HEK293 (cell line): ENCODE results near the gene ANO9.
A peak's percentile ranks its signal among the peaks of the same experiment; 100 is the strongest.

Experiments
- KLF7 ChIP-seq: fragments of 450-650 bp; formaldehyde crosslinking; IDR thresholded peaks from 2 replicates; pipeline ENCODE4 v1.5.1; 2016; ENCODE audit warnings: missing biosample characterization, missing genetic modification characterization, borderline replicate concordance
- KLF9 ChIP-seq: fragments of 450-650 bp; formaldehyde crosslinking; IDR thresholded peaks from 2 replicates; pipeline ENCODE4 v1.5.1; 2016; ENCODE audit warnings: missing biosample characterization, missing genetic modification characterization, low read depth
- PRDM1 ChIP-seq: fragments of 450-650 bp; formaldehyde crosslinking; IDR thresholded peaks from 2 replicates; pipeline ENCODE4; 2016; ENCODE audit warnings: missing biosample characterization, missing genetic modification characterization
- SP3 ChIP-seq: fragments of 450-650 bp; formaldehyde crosslinking; IDR thresholded peaks from 2 replicates; pipeline ENCODE4 v1.5.1; 2016; ENCODE audit warnings: missing biosample characterization, missing genetic modification characterization
- ZBTB1 ChIP-seq: fragments of 450-650 bp; formaldehyde crosslinking; IDR thresholded peaks from 2 replicates; pipeline ENCODE4 v1.5.1; 2016; ENCODE audit warnings: missing biosample characterization, missing genetic modification characterization
- ZBTB21 ChIP-seq: fragments of 450-650 bp; formaldehyde crosslinking; IDR thresholded peaks from 2 replicates; pipeline ENCODE4 v1.5.1; 2017; ENCODE audit warnings: missing biosample characterization, missing genetic modification characterization
- ZEB2 ChIP-seq: fragments of 450-650 bp; formaldehyde crosslinking; IDR thresholded peaks from 2 replicates; pipeline ENCODE4 v1.5.1; 2016; ENCODE audit warnings: missing biosample characterization, missing genetic modification characterization
- ZIC2 ChIP-seq: fragments of 450-650 bp; formaldehyde crosslinking; IDR thresholded peaks from 2 replicates; pipeline ENCODE4 v1.5.1; 2016; ENCODE audit warnings: missing biosample characterization, missing genetic modification characterization
- ZNF112 ChIP-seq: fragments of 450-650 bp; formaldehyde crosslinking; IDR thresholded peaks from 2 replicates; pipeline ENCODE4 v1.5.0; 2017; ENCODE audit warnings: missing biosample characterization, missing genetic modification characterization
- ZNF202 ChIP-seq: fragments of 450-650 bp; formaldehyde crosslinking; IDR thresholded peaks from 2 replicates; pipeline ENCODE4 v1.5.1; 2016; ENCODE audit warnings: missing biosample characterization, missing genetic modification characterization, borderline replicate concordance
- ZNF223 ChIP-seq: fragments of 450-650 bp; formaldehyde crosslinking; IDR thresholded peaks from 2 replicates; pipeline ENCODE4 v1.5.1; 2016; ENCODE audit warnings: missing biosample characterization, missing genetic modification characterization
- ZNF335 ChIP-seq: fragments of 450-650 bp; formaldehyde crosslinking; conservative IDR thresholded peaks from 2 replicates; pipeline ENCODE4 v1.5.1; 2016; ENCODE audit warnings: missing biosample characterization, missing genetic modification characterization
- ZNF341 ChIP-seq: fragments of 450-650 bp; formaldehyde crosslinking; IDR thresholded peaks from 2 replicates; pipeline ENCODE4; 2016; ENCODE audit warnings: low read depth, missing biosample characterization, missing genetic modification characterization
- ZNF391 ChIP-seq: fragments of 450-650 bp; formaldehyde crosslinking; IDR thresholded peaks from 2 replicates; pipeline ENCODE4 v1.5.1; 2016; ENCODE audit warnings: low read depth, missing biosample characterization, missing genetic modification characterization, borderline replicate concordance
- ZNF398 ChIP-seq: fragments of 450-650 bp; formaldehyde crosslinking; IDR thresholded peaks from 2 replicates; pipeline ENCODE4 v1.5.1; 2017; ENCODE audit warnings: missing biosample characterization, missing genetic modification characterization
- ZNF404 ChIP-seq: fragments of 450-650 bp; formaldehyde crosslinking; IDR thresholded peaks from 2 replicates; pipeline ENCODE4 v1.5.1; 2017; ENCODE audit warnings: missing biosample characterization, missing genetic modification characterization
- ZNF473 ChIP-seq: fragments of 450-650 bp; formaldehyde crosslinking; IDR thresholded peaks from 2 replicates; pipeline ENCODE4 v1.5.1; 2017; ENCODE audit warnings: missing biosample characterization, missing genetic modification characterization
- ZNF488 ChIP-seq: fragments of 450-650 bp; formaldehyde crosslinking; IDR thresholded peaks from 2 replicates; pipeline ENCODE4 v1.5.1; 2016; ENCODE audit warnings: missing biosample characterization, missing genetic modification characterization
- ZNF501 ChIP-seq: fragments of 450-650 bp; formaldehyde crosslinking; IDR thresholded peaks from 2 replicates; pipeline ENCODE4 v1.5.1; 2016; ENCODE audit warnings: missing biosample characterization, missing genetic modification characterization
- ZNF510 ChIP-seq: fragments of 450-650 bp; formaldehyde crosslinking; IDR thresholded peaks from 2 replicates; pipeline ENCODE4 v1.5.1; 2018; ENCODE audit warnings: mild to moderate bottlenecking, missing genetic modification characterization, missing biosample characterization; ENCODE audit not compliant: insufficient replicate concordance
- ZNF514 ChIP-seq: fragments of 450-650 bp; formaldehyde crosslinking; IDR thresholded peaks from 2 replicates; pipeline ENCODE4 v1.5.1; 2016; ENCODE audit warnings: missing biosample characterization, missing genetic modification characterization
- ZNF548 ChIP-seq: fragments of 450-650 bp; formaldehyde crosslinking; IDR thresholded peaks from 2 replicates; pipeline ENCODE4 v1.5.1; 2016; ENCODE audit warnings: missing biosample characterization, missing genetic modification characterization
- ZNF555 ChIP-seq: fragments of 450-650 bp; formaldehyde crosslinking; conservative IDR thresholded peaks from 2 replicates; pipeline ENCODE4 v1.5.1; 2017; ENCODE audit warnings: missing biosample characterization, mild to moderate bottlenecking, missing genetic modification characterization, inconsistent platforms
- ZNF558 ChIP-seq: fragments of 450-650 bp; formaldehyde crosslinking; IDR thresholded peaks from 2 replicates; pipeline ENCODE4 v1.5.1; 2016; ENCODE audit warnings: missing biosample characterization, missing genetic modification characterization
- ZNF660 ChIP-seq: fragments of 450-650 bp; IDR thresholded peaks from 2 replicates; pipeline ENCODE4 v1.5.1; 2018; ENCODE audit warnings: missing biosample characterization, mild to moderate bottlenecking, missing genetic modification characterization
- ZNF664 ChIP-seq: fragments of 450-650 bp; formaldehyde crosslinking; IDR thresholded peaks from 2 replicates; pipeline ENCODE4 v1.5.1; 2016; ENCODE audit warnings: missing biosample characterization, missing genetic modification characterization
- ZNF837 ChIP-seq: fragments of 450-650 bp; formaldehyde crosslinking; IDR thresholded peaks from 2 replicates; pipeline ENCODE4 v1.5.1; 2016; ENCODE audit warnings: missing biosample characterization, missing genetic modification characterization
- TF ChIP-seq, protein P1 (sequence below): fragments of 450-650 bp; formaldehyde crosslinking; IDR thresholded peaks from 2 replicates; pipeline ENCODE4 v1.5.1; 2016; ENCODE audit warnings: missing biosample characterization, missing genetic modification characterization
- TF ChIP-seq, protein P2 (sequence below): fragments of 450-650 bp; formaldehyde crosslinking; IDR thresholded peaks from 2 replicates; pipeline ENCODE4 v1.5.1; 2017; ENCODE audit warnings: missing biosample characterization, missing genetic modification characterization
- TF ChIP-seq, protein P3 (sequence below): fragments of 450-650 bp; formaldehyde crosslinking; IDR thresholded peaks from 2 replicates; pipeline ENCODE4 v1.5.1; 2016; ENCODE audit warnings: missing biosample characterization, missing genetic modification characterization
- TF ChIP-seq, protein P4 (sequence below): fragments of 450-650 bp; formaldehyde crosslinking; IDR thresholded peaks from 2 replicates; pipeline ENCODE4 v1.5.1; 2016; ENCODE audit warnings: missing biosample characterization, missing genetic modification characterization

The ANO9 gene

DNA sequence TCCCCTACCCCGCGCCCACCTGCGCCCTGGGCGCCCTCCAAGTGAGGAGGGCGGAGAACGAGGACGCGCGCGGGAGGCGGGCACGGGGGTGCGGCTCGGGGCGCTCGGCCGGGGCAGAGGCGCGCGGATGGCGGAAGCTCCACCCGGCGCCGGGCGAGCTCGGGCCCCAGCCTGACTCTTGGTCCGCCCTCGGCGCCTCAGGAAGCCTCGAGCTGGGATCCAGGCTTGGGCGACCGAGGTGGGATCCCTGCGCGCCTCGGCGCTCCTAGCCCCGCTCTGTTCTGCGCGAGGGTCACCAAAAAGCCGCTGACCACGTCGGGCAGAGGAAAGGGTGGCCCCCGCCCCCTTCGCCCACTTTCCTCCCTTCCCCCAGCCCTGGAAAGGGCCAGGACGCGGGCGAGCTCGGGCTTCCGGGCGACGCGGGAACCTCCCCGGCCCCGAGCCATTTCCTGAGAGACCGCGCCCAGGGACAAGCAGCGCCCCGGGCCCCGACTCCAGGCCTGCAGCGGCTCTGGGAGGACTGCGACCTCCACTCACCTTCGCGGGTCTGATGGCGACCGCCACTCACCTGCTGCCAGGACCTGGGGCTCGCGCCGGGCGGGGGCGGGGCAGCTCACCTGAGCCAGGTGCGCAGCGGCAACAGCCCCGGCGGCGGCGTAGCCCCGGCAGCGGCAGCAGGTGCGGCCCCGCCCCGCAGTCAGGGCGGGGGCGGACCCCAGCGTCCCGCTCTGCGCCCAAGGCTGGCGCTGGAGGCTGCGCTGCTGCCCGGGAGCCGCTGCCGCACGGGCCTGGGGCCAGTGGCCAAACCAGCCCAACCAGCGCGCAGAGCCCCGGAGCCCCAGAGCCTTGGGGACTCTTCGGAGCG lies 24.8 kb downstream of the ANO9 start (continued):
- TF ChIP-seq ZNF837, result no peak
- TF ChIP-seq ZNF223, result no peak
- no peak for TF ChIP-seq ZNF548 (tag by site-specific recombination)
- TF ChIP-seq KLF7 (tag by site-specific recombination), result peak; percentile 30; the same call in 1 of the 2 replicates
- TF ChIP-seq ZNF335 (tag by site-specific recombination), result peak; percentile 58
- no peak for TF ChIP-seq ZBTB1
- TF ChIP-seq ZNF112 (tag by site-specific recombination), result no peak
- TF ChIP-seq ZNF664 (tag by site-specific recombination), result no peak
- TF ChIP-seq, protein P1, sequence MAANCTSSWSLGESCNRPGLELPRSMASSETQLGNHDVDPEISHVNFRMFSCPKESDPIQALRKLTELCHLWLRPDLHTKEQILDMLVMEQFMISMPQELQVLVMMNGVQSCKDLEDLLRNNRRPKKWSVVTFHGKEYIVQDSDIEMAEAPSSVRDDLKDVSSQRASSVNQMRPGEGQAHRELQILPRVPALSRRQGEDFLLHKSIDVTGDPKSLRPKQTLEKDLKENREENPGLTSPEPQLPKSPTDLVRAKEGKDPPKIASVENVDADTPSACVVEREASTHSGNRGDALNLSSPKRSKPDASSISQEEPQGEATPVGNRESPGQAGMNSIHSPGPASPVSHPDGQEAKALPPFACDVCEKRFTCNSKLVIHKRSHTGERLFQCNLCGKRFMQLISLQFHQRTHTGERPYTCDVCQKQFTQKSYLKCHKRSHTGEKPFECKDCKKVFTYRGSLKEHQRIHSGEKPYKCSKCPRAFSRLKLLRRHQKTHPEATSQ (tag by site-specific recombination), result no peak
- TF ChIP-seq ZNF391 (tag by site-specific recombination), result no peak
- TF ChIP-seq, protein P2, sequence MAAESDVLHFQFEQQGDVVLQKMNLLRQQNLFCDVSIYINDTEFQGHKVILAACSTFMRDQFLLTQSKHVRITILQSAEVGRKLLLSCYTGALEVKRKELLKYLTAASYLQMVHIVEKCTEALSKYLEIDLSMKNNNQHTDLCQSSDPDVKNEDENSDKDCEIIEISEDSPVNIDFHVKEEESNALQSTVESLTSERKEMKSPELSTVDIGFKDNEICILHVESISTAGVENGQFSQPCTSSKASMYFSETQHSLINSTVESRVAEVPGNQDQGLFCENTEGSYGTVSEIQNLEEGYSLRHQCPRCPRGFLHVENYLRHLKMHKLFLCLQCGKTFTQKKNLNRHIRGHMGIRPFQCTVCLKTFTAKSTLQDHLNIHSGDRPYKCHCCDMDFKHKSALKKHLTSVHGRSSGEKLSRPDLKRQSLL (tag by site-specific recombination), result 0 out of 2 replicates have a peak, but pooled peaks have one; percentile 7
- no peak for TF ChIP-seq ZNF558 (tag by site-specific recombination)
- no peak for TF ChIP-seq ZNF341
- no peak for TF ChIP-seq ZNF555 (tag by site-specific recombination)
- TF ChIP-seq ZEB2, result 0 out of 2 replicates have a peak, but pooled peaks have one; percentile 19
- no peak; the same call in 1 of the 2 replicates for TF ChIP-seq SP3 (tag by site-specific recombination)
- no peak for TF ChIP-seq ZNF404 (tag by site-specific recombination)
- no peak for TF ChIP-seq PRDM1 (tag by site-specific recombination)
- TF ChIP-seq ZNF398 (tag by site-specific recombination), result no peak
- TF ChIP-seq ZIC2 (tag by site-specific recombination), result no peak
- TF ChIP-seq ZNF510 (tag by site-specific recombination), result no peak
- no peak for TF ChIP-seq ZNF501
- TF ChIP-seq, protein P3, sequence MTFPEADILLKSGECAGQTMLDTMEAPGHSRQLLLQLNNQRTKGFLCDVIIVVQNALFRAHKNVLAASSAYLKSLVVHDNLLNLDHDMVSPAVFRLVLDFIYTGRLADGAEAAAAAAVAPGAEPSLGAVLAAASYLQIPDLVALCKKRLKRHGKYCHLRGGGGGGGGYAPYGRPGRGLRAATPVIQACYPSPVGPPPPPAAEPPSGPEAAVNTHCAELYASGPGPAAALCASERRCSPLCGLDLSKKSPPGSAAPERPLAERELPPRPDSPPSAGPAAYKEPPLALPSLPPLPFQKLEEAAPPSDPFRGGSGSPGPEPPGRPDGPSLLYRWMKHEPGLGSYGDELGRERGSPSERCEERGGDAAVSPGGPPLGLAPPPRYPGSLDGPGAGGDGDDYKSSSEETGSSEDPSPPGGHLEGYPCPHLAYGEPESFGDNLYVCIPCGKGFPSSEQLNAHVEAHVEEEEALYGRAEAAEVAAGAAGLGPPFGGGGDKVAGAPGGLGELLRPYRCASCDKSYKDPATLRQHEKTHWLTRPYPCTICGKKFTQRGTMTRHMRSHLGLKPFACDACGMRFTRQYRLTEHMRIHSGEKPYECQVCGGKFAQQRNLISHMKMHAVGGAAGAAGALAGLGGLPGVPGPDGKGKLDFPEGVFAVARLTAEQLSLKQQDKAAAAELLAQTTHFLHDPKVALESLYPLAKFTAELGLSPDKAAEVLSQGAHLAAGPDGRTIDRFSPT, result no peak
- TF ChIP-seq, protein P4, sequence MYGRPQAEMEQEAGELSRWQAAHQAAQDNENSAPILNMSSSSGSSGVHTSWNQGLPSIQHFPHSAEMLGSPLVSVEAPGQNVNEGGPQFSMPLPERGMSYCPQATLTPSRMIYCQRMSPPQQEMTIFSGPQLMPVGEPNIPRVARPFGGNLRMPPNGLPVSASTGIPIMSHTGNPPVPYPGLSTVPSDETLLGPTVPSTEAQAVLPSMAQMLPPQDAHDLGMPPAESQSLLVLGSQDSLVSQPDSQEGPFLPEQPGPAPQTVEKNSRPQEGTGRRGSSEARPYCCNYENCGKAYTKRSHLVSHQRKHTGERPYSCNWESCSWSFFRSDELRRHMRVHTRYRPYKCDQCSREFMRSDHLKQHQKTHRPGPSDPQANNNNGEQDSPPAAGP (tag by site-specific recombination), result no peak
- no peak for TF ChIP-seq ZNF473 (tag by site-specific recombination)
- no peak for TF ChIP-seq ZNF660 (tag by site-specific recombination)
- no peak for TF ChIP-seq ZNF514 (tag by site-specific recombination)
- no peak for TF ChIP-seq ZNF202 (tag by site-specific recombination)
- no peak for TF ChIP-seq KLF9
- no peak for TF ChIP-seq ZNF488 (tag by site-specific recombination)
- TF ChIP-seq ZBTB21, result no peak
